CMK (cell line): ENCODE results near the gene ASAH2B.
"Not testable (repeated sequence)": the region's sequence is repeated elsewhere in the genome, so short reads cannot be mapped to it uniquely, and the experiment has no call there.

Experiments used
- DNase-seq: peaks from one replicate; pipeline ENCODE4 v3.0.0-alpha.2; 2010; ENCODE audit warnings: low read depth

Gene ASAH2B

GRCh38 chr10:50739618-50740292, at the start of gene ASAH2B:
Gene ASAH2B, plus strand, starts transcription at chr10:50739936. Its CDS starts 5,195 bp downstream, at chr10:50745131.
- peak; percentile 4 for DNase-seq

- DNase-seq, result not testable (repeated sequence)
These were observed 41.9 kb upstream of the ASAH2B start for GRCh38 chr10:50697819-50698218.

GRCh38 chr10:50701947-50702346, 37.8 kb upstream of the ASAH2B start:
- not testable (repeated sequence) for DNase-seq

- not testable (repeated sequence) for DNase-seq
These were observed 36.7 kb upstream of the ASAH2B start for GRCh38 chr10:50702997-50703396.

DNA sequence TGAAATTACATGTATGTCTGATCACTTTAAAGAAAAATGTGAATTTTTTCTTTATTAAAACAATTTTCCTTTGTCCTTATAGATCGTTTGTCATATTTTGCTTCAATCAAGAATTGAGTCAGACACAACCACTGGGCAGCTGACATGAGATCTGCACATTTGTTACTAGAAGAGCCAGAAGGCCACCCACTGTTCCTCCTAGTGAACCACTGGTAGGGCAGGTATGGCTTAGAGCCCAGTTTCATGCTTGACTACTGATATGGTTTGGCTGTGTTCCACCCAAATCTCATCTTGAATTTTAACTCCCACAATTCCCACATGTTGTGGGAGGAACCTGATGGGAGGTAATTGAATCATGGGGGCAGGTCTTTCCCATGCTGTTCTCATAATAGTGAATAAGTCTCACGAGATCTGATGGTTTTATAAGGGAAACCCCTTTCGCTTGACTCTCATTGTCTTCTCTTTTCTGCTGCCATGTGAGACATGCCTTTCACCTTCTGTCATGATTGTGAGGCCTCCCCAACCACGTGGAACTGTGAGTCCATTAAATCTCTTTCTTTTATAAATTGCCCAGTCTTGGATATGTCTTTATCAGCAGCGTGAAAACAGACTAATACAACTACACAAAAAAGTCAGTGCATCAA, 35.2 kb upstream of the ASAH2B start:
- DNase-seq, result not testable (repeated sequence)

GRCh38 chr10:50706006-50706405, 33.7 kb upstream of the ASAH2B start:
- not testable (repeated sequence) for DNase-seq

GRCh38 chr10:50710241-50710640, 29.5 kb upstream of the ASAH2B start:
- not testable (repeated sequence) for DNase-seq

- not testable (repeated sequence) for DNase-seq
These were observed 15.9 kb upstream of the ASAH2B start for GRCh38 chr10:50723812-50724211.

GRCh38 chr10:50728112-50728511, 11.6 kb upstream of the ASAH2B start:
- not testable (repeated sequence) for DNase-seq

DNA sequence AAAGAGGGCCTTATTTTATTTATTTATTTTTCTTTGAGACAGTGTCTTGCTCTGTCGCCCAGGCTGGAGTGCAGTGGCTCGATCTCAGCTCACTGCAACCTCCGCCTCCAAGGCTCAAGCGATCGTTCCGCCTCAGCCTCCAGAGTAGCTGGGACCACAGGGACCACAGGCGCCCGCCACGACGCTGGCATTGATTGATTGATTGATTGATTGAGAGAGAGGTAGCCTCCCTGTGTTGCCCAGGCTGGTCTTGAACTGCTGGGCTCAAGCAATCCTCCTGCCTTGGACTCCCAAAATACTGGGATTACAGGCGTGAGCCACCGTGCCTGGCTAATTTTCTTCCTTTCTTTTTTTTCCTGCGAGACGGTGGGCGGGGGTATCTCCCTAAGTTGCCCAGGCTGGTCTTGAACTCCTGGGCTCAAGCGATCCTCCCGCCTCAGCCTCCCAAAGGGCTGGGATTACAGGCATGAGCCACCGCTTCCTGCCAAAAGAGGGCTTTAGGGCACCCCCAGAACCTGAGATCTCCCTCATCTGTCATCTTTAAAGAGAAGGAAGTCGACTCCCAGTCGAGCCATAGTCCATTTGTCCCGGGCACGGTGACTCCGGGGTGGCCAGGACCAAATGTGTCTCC, 634 bp upstream of the ASAH2B start:
- DNase-seq, result not testable (repeated sequence)

DNA sequence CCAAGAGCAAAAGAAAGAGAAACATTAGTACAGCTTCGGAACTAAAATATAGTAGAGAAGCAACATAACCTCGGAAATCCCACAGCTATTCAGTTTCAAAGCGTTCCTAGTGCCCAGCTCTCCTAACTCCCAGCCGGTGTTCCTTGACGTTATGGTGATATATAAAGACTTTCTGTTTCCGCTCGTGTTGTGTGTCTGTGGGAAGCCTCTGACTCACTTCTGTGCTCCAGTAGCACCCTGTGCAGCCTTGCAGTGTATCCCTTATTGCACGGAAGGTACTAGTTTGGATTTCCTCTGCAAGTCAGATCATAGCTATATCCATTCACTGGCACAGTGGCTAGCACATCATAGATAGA, 535 bp downstream of the ASAH2B start:
- DNase-seq, result no peak

DNA sequence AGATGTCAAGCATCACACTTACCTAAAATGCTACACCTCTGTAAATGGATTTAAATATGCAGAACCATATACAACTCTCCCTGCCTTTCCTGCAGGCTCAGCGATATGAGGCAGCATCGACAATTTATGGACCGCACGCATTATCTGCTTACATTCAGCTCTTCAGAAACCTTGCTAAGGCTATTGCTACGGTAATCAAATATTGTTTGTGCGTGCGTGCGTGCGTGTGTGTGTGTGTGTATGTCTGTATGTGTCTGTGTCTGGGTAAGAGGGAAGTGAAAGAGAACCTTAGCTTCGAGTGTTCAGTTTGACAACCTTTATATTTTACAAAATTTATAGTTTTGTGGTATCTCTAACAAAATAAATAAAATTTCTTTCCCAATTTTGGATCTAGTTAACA, 3.1 kb downstream of the ASAH2B start:
- DNase-seq, result not testable (repeated sequence)

GRCh38 chr10:50766774-50767513, 27.2 kb downstream of the ASAH2B start:
- DNase-seq, result not testable (repeated sequence)

DNA sequence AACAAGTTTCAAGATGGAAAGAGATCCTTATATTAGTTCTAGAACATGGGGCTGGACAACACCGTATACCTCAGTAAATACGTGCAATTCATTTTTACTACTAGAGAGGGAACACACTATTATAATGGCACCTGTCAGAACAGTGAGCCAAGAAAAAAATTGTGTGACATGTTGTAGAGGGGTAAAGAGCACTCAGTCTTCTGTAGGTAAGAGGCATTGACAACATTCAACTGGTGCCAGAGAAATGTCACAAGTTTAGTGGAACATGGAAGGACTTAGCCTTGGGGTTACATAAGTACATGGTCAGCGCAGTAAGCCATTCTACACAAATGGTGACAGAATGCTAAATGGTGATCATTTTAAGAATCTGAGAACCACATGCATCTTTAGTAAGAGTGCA, 32.3 kb downstream of the ASAH2B start:
- DNase-seq, result not testable (repeated sequence)

- not testable (repeated sequence) for DNase-seq
These were observed 35.1 kb downstream of the ASAH2B start for GRCh38 chr10:50774868-50775267.

DNA sequence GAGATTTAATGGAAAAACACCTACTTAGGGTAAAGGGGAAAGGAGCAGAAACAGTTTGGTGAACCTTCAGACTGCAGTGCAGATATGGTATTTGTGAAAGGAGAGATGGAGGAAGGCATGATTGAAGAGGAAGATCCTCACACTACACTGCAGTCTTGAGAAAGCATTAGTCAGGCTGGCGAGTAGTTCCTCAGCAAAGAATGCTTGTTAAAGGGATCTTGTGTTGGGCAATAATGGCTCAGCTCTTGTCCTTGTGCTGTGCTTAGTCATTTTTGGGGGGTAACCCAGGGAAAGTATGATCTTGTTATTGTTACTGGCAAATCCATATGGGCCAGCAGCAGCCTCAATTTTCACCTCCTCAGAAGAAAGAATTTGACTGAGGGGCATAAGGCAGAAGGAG, 40.3 kb downstream of the ASAH2B start:
- not testable (repeated sequence) for DNase-seq

- not testable (repeated sequence) for DNase-seq
These were observed 42.3 kb downstream of the ASAH2B start for GRCh38 chr10:50782017-50782416.

- not testable (repeated sequence) for DNase-seq
These were observed 48.2 kb downstream of the ASAH2B start for GRCh38 chr10:50787962-50788361.

DNA sequence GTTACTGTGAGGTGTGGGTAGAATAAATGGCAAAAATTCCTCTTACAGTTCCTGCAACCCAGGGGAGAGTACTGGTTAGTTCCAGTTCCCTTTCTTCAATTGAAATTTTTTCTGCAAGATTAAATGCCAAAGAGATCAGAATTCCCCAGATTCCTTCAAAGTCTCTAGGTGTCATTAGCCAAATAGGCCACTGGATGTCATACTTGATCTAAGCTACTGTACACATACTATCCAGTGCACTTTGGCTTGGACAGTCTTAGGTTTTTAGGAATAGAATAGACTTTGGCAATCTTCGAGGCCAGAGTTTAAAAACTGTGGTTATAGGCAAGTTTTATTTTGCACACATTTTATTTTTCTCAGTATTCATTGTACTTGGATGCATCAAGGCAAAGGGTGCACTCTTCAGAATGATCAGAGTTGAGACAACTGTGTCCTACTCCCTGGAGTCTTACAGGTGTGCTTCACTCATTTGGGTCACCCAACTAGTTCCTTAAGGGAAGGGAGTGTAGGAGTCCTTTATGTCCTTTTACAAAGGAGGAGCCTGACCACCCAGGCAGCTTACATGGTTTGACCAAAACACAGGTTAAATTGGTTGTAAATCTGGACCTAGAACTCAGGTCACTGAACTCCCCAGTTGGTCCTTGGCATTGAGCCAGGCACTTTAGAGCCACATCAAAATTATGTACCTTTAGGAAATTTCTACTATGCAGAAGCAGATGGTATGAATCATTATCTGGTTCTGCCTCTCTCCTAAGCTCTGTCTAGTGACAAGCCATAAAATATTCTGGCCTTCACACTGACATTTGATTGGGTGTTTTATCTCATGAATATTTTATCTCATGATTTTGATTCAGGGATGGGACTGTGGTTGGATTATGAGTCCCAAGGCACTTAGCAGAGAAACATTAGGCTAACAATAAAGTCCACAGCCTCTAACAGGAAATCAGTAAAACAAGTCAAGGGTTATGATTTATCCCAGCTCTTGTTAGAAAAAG, 49.5 kb downstream of the ASAH2B start:
- DNase-seq, result no peak

GRCh38 chr10:50794490-50794889, 54.8 kb downstream of the ASAH2B start:
- no peak for DNase-seq

- DNase-seq, result no peak
These were observed 57.0 kb downstream of the ASAH2B start for GRCh38 chr10:50796693-50797092.
